ENCODE data around the gene AP3B1. TPM values are rescaled to one million over a fixed set of nuclear protein-coding genes. Genes with fewer than 3 reads are reported as not detected.

The AP3B1 gene, protein sequence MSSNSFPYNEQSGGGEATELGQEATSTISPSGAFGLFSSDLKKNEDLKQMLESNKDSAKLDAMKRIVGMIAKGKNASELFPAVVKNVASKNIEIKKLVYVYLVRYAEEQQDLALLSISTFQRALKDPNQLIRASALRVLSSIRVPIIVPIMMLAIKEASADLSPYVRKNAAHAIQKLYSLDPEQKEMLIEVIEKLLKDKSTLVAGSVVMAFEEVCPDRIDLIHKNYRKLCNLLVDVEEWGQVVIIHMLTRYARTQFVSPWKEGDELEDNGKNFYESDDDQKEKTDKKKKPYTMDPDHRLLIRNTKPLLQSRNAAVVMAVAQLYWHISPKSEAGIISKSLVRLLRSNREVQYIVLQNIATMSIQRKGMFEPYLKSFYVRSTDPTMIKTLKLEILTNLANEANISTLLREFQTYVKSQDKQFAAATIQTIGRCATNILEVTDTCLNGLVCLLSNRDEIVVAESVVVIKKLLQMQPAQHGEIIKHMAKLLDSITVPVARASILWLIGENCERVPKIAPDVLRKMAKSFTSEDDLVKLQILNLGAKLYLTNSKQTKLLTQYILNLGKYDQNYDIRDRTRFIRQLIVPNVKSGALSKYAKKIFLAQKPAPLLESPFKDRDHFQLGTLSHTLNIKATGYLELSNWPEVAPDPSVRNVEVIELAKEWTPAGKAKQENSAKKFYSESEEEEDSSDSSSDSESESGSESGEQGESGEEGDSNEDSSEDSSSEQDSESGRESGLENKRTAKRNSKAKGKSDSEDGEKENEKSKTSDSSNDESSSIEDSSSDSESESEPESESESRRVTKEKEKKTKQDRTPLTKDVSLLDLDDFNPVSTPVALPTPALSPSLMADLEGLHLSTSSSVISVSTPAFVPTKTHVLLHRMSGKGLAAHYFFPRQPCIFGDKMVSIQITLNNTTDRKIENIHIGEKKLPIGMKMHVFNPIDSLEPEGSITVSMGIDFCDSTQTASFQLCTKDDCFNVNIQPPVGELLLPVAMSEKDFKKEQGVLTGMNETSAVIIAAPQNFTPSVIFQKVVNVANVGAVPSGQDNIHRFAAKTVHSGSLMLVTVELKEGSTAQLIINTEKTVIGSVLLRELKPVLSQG
- polyA plus RNA-seq (ENCODE audit: insufficient read length), result 33.6 TPM

DNA sequence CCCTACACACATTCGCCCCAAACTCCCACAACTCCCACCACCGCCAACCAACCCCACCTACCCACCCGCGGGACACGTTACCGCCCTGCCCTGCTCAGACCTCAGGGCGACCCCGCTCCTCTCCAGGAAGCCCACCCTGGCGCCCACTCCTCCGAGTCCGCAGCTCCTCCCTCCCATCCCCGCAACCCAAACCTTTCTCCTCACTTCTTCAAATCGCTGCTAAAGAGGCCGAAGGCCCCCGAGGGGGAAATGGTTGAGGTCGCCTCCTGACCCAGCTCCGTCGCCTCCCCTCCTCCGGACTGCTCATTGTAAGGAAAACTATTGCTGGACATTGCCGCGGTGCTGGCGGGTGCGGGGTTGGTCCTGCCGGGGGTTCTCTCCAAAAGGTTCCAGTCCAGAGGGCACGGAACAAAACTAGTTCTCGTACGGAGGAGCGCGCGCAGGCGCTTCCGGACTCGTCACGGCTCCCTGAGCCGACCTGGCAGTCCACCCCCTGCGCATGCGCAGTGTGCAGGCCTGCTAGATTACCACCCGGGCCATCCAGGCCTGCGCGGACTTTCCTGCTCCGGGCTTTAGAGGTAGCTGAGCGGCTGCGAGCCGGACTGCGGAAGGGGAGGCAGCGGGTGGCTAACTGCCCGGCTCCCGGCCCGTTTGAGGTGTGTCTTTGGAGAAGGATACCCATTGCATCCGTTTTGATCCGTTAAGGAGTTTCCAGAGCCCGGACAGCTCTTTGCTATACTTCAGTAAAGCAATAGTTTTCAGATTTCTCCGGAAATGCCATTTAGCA is at the start of gene AP3B1:
Gene AP3B1, minus strand, starts transcription at position 451 of the 787 bp plus-strand sequence. Its CDS starts 119 bp downstream, at position 332.
- DNase-seq (ENCODE audit: low read depth), result peak; percentile 98

DNA sequence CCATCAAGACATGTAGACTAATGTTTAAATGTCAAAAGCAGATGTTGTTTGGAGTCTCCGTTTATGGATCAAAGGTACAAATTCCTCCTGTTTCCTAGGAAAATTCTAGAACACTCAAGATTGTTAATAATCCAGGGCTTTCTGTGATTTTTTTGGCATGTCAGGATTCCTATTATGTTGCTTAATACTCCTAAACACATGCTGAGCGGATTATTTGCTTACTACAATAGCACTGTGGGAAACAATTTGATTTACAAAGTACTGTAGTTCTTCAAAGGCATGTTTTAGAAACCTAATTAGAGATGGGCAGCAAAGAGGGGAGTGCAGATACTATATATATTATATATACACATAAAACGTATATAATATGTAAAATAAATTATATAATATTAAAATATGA is 46.9 kb upstream of the AP3B1 start:
- DNase-seq (ENCODE audit: low read depth), result no peak

GRCh38 chr5:78339617-78340436 is 45.3 kb upstream of the AP3B1 start:
- DNase-seq (ENCODE audit: low read depth), result no peak

- no peak for DNase-seq (ENCODE audit: low read depth)
These were observed 42.2 kb upstream of the AP3B1 start for GRCh38 chr5:78336698-78337097.

DNA sequence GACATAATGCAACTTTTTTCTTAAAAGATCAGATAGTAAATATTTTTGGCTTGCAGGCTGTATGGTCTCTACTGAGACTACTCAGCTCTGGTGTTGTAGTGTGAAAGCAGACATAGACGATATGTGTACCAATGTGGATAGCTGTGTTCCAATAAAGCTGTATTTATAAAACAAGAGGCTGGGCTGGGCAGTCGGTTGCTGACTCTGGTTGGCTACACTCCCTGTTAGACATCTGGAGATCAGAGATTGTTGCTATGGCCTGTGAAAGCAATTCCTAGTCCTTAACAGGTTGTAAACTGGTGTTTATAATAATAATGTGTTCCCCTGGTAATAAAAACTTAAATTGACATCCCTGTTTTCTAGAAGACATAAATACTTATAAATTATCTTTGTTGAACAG is 41.5 kb upstream of the AP3B1 start:
- DNase-seq (ENCODE audit: low read depth), result no peak

DNA sequence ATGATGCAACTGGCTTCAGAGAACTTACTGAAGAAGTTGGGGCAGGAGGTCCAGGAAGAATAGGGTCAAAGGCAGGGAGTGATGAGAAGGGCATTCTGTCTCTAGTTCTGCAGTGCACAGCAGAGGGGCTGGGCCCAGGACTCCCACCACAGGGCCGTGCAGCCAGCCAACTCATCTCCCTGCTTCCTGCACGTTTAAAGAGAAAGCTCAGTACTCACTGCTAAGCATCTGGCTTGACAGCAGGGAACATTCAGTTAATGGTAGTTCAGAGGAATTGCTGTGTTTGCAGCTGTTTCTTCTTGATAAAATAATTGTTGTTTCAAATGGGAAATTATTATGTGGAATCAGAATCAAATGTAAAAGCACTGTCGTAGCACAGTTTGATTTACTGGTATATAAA is 40.3 kb upstream of the AP3B1 start:
- DNase-seq (ENCODE audit: low read depth), result no peak

DNA sequence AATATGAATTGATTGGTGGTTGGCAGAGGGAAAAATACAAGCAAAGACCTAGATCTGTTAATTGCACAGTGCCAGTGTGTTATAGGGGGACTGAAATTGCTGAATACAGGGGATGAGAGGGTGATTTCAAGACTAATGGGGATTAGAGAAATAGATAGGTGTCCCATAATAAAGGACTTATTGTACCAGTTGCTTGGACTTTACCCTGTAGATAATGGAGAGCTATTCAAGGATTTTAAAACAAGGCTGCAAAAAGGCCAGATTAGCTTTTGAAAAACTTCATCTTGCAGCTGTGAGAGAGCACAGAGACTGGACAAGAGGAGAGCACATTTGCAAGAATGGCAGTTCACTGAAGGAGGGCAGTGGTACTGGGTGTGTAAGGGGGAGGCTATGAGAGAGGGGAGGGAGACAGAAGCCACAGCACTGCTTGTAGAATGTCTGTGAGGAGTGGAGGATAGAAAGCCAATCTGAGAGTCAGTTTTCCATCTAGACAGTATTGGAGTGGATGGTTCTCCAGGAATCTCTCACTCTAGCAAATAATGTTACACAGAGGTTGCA is 37.1 kb upstream of the AP3B1 start:
- no peak for DNase-seq (ENCODE audit: low read depth)

DNA sequence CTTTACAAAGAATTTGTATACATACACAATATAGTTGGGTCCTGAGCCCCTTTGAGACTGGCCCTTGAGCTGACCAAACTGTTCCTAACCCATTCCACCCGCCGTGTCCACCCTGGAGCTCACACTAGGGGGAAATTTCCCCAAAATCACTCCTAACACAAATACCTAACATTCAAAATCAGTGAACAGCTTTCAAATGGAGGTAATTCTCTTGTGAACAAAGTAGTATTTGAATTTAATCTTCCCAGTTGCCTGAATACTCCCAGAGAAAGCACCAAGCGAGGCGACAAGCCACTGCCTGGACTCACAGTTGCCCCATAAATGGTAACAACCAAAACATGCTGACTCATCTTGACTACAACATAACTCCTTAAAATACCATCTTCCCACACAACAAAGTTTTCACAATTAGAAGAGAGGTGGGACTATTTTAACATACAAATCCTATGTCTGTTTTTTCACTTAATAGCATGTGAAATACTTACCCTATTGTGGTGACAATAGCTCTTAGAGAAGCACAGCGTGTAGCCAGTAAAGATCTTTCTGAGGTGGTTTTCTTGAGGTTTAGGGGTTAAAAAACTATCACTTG is 34.2 kb upstream of the AP3B1 start:
- no peak for DNase-seq (ENCODE audit: low read depth)

GRCh38 chr5:78327761-78328510 is 33.4 kb upstream of the AP3B1 start:
- no peak for DNase-seq (ENCODE audit: low read depth)

- no peak for DNase-seq (ENCODE audit: low read depth)
These were observed 32.4 kb upstream of the AP3B1 start for GRCh38 chr5:78326930-78327329.

DNA sequence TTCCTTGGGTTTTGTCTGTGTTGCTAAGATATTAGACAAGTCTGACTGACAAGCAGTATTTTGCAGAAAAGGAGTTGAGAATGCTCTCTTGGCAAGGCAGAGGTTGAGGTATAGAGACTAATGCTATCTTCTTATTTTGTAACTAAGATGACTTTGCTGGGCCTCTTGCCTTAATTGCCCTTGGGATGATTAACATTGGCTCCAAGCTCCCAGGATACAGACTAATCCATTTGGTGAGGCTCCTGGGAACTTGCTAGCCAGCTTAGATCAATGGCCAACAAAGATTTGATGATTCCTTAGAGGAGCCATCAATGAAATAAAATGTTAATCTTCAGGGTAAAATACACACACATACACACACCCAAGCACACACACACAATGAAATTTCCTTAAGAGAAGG is 28.7 kb upstream of the AP3B1 start:
- DNase-seq (ENCODE audit: low read depth), result no peak

DNA sequence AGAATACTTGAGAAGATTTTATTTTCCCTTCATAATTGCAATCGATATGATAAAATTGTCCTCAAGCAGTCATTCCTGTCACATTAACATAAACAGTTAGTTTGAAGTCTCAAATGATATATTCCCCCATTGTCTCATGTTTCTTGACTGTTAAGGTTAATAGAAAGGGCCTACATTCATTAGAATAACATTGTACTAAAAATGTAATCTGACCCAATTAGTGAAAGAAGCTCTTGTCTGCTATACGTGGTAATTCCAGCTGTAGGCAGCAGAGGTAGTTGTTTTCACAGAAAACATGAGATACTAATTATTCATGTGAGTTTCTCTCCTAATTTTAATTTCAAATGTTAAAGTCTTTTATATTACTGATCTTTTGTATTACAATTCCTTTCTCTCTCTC is 25.9 kb upstream of the AP3B1 start:
- no peak for DNase-seq (ENCODE audit: low read depth)

GRCh38 chr5:78318337-78318736 is 23.8 kb upstream of the AP3B1 start:
- no peak for DNase-seq (ENCODE audit: low read depth)

- no peak for DNase-seq (ENCODE audit: low read depth)
These were observed 23.0 kb upstream of the AP3B1 start for GRCh38 chr5:78317515-78317914.

DNA sequence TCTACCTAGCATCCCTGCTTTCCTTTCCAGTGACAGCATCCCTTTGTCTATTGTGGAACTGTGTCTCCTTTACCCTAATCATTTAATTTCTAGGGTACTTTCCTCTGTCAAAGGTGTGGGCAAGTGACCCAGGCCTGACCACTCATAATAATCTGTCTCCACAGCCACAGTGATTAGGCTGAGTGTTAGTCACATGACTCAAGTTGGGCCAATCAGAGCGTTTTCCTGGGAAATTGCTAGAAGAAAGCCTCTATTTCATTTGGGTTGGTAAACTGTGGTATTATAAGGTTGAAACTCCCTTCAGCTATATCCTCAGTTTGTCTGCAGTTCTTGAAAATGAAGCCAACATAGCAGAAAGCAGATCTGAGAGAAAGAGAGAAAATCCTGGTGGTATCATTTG is 14.2 kb upstream of the AP3B1 start:
- no peak for DNase-seq (ENCODE audit: low read depth)

GRCh38 chr5:78300464-78301045 is 6.1 kb upstream of the AP3B1 start:
- no peak for DNase-seq (ENCODE audit: low read depth)

DNA sequence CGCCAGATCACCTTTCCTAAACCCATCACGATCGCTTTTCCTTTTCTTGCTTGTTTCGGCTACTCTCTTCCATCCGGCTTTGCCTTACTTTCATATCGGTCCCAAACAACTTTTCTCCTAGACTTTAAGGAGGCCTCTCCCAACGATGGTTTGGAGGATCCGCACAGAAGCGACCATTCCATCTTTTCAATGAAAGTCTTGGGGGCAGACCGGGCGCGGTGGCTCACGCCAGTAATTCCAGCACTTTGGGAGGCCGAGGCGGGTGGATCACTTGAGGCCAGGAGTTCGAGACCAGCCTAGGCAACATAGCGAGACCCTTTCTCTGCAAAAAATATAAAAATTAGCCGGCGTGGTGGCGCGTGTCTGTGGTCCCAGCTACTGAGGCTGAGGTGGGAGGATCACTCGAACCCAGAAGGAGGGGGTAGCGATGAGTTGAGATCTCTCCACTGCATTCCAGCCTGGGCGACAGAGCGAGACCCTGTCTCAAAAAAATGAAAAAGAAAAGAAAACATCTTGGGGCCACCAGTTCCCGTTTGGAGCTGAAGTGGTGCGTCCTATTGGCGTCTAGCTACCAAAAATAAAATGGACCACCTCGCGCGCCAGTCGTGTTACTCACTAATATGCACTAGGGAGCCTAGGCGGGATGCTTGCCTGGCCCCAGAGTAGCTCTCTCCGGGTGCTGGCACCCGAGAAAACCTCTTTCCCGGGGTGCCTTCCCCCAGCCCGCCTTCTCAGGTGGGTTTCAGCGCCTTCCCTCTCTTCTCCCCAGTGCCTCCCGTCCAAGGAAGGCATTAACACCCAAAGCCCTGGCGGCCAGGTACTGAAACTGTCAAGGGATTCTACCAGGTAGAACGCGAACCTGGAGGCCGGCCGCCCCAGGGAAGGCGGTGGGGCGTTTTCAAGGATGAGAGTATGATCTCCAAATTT is 800 bp upstream of the AP3B1 start:
- no peak for DNase-seq (ENCODE audit: low read depth)

GRCh38 chr5:78293851-78294247 is 649 bp downstream of the AP3B1 start:
- DNase-seq (ENCODE audit: low read depth), result no peak

Data from forelimb muscle (tissue), 1 donor.